ENCODE data around the gene HOXB8.

HOXB8 gene

GRCh38 chr17:48624544-48625494 lies 9.7 kb upstream of the HOXB8 start:
- DNase-seq (ENCODE audit: low read depth) = no peak

- no peak for DNase-seq (ENCODE audit: low read depth)
These were observed 9.0 kb upstream of the HOXB8 start for GRCh38 chr17:48624118-48624517.

GRCh38 chr17:48623583-48623982 lies 8.5 kb upstream of the HOXB8 start:
- DNase-seq (ENCODE audit: low read depth) = no peak

GRCh38 chr17:48622857-48623256 lies 7.8 kb upstream of the HOXB8 start:
- DNase-seq (ENCODE audit: low read depth) = no peak

GRCh38 chr17:48621410-48622392 lies 6.6 kb upstream of the HOXB8 start:
- DNase-seq (ENCODE audit: low read depth) = no peak

- DNase-seq (ENCODE audit: low read depth) = no peak
These were observed 5.5 kb upstream of the HOXB8 start for GRCh38 chr17:48620461-48621139.

DNA sequence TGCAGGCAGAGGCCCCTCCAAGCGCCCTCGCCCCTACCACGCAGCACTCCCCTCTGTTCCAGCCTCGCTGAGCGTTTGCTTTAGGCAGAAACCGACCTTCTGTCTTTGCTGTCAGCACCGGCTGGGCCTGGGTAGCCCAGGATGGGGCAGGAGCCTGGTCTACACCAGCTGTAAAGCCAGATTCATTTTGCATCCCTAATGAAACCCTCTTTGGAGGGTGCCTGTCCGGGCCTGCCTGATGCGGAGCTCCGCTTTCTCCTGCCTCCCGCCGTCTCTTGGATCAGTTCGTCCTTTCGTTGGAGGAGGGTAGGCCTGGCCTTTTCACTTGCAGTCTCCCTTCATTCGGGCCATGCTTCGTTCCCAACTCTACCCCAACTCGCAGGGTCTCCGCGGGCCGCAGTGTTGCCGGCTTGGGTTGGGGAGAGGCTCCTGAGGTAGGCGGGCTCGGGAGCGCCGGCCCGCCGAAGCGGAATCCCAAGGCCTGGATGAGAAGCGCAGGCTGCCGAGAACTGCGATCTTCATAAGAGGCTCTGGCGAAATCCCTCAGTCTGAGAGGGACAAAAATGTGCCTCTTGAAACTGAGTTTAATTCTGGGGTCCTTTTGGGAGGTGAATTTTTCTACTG lies 4.8 kb upstream of the HOXB8 start:
- DNase-seq (ENCODE audit: low read depth) = no peak

- peak; percentile 59 for DNase-seq (ENCODE audit: low read depth)
These were observed 3.3 kb upstream of the HOXB8 start for GRCh38 chr17:48618256-48618896.

DNA sequence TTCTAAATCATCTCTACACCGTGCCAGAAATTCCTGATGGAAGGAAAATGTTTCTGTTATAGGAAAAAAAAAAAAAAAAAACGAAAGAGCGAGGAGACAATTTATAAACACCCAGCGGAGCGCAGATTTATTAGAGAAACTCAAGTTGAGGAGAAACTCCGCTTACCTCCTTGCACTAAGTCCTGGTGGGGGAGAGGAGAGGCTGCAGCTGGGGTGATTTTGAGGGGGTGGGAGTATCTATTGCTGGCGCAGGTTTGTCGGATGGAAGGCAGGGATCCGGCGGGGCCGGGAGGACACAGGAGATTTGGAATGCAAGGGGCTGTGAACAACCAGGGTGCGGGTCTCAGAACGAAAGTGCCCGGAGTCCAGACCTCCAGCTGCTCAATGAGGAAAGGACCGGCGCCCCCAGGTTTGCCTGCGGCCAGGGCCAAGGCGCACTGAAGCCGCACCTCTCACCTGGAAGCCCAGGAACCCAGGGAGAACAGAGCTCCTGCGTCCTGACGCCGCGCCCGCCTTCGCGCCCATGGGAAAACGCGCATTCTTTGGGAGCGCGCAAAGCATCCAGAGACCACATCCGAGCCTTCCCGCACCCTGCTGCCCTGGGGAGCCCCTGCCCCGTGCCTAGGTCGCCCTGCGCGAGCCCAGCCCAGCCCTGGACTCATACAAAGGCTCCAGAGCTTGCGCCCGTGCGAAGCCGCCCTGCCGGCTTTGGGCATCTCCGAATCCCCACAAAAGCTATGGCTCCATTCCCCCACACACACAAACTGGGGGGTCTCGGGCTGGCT lies 2.6 kb upstream of the HOXB8 start:
- DNase-seq (ENCODE audit: low read depth) = no peak

DNA sequence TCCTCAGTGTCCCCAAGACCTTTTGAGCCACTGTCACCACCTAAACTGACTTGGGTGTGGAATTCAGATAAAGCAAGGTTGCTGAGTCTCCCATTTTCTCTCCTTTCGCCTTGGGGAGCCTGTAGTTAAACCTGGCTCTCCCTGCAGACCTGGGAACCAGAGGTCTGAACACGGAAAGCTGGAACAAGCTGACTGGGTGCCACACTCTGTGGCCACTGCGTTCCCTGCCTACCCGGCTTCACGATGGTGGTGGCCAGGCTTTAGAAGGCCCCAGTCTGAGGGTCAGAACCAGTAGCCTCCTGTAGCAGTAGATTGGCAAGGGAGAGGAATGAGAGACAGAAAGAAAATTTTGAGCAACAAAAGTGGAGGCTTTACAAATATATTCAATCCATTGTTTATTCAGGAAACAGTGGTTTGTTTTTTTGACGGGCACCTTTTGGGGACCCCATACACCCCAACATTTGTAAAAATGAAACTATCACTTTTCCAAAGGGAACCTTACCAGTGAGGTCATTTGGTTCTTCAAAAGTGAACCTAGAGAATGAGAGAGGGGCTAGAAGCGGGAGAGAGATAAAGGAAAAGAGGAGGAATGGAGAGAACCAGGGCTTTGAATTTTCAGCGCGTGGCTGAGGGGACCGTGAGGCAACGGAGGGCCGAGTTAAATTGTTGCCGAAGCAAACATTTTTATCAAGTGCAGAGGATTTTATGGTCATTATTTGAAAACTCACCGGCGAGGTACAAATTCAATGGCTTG lies 1.8 kb upstream of the HOXB8 start:
- DNase-seq (ENCODE audit: low read depth) = no peak

DNA sequence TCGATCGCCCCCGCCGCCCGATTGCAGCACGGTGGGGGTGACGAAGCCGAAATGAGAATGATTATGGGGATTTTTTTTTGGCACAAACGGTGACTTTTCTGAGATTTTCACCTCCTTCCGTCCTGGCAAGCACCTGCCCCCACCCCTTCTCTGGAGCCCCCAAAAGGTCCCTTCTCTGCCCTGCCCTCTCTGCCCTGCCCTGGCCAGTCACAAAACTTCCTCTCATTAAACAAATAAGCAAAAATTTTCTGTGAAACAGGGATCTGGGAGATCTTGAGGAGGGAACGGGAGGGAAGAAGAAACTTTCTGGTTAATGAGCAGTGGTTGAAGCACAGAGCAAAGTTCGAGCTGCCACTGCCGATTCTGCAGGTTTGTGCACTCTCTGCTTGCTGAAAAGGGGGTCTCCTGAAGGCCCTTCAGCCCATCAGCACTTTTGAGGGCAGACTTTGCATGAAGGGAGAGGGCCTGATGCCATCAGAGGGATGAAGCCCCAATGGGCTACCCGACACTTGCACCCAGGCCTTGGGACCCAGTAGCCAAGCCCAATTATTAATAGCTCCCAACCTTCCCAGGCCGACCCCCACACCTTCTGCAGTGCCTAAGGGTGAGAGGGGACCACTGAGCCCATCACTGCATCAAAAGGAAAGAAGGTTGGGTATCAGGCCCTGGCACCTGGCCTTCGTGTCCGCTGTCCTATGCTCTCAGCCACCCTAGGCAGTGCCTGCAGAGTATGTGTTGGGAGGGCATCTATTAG lies 1.0 kb upstream of the HOXB8 start:
- DNase-seq (ENCODE audit: low read depth) = no peak

DNA sequence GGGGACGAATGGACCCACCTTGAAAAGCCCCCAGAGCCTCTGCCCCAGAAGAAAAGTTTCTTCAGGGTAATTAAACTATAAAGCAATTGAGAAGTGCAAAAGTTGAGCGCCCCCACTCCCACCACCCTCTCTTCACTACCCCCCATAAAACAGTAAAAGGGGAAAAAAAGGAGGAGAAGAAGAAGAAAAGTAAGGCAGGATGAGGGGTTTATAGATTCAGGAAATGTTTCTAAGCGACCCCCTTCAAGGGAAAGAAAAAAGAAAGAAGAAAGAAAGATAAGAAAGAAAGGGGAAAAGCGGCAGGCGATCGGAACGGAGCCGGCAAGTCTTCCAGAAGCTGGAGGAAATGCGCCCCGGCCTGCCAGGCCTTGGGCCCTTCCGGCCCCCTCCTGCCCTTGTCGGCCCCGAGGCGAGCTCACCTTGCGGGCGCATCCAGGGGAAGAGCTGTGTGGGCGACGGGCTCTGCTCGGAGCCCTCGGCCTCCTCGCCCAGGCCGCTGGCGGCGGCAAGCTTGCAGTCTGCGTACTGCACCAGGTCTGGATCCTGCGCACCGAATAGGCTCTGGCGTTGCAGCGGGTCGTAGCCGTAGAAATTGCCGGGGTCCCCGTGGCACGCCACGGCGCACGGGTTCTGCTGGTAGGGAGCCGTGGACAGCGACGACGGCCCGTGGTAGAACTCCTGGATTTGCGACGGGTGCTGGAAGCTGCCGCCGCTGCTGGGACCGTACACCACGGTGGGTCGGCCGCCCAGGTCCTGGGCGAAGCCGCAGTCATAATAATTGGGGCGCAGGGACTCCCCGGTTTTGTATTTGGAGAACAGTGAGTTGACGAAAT lies 1.0 kb downstream of the HOXB8 start:
- DNase-seq (ENCODE audit: low read depth) = no peak

DNA sequence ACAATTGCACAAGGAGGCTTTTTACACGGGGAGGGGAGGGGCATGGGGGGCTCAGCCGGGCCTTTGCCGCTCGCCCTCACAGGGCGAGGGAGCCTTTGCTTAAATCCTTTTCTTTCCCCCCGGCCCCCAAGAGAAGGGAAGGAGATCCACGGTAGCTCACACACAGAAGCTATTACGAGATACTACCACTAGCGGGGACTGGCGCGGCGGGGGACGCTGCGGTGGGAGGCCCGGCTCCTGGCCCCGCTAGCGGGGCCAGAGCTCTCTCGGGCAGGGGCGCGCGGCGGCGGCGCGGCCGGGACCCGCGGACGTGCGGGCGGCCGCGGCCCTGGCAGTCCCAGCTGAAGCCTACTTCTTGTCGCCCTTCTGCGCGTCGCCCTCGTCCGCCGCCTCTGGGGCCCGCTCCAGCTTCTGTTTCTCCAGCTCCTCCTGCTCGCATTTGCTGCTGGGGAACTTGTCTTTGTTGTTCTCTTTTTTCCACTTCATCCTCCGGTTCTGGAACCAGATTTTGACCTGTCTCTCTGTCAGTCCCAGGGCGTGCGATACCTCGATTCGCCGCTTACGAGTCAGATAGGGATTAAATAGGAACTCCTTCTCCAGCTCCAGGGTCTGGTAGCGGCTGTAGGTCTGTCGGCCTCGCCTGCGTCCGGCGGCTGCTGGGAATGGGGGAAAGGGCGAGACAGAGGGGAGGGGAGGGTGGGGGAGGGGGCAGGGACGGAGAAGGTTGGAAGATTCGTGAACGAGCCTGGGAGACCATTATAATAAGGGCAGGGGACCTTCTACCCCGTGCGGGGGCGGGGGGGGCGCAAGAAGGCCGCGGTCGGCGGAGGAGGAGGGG lies 2.0 kb downstream of the HOXB8 start:
- DNase-seq (ENCODE audit: low read depth) = no peak

- no peak for DNase-seq (ENCODE audit: low read depth)
These were observed 2.6 kb downstream of the HOXB8 start for GRCh38 chr17:48612456-48612853.

DNA sequence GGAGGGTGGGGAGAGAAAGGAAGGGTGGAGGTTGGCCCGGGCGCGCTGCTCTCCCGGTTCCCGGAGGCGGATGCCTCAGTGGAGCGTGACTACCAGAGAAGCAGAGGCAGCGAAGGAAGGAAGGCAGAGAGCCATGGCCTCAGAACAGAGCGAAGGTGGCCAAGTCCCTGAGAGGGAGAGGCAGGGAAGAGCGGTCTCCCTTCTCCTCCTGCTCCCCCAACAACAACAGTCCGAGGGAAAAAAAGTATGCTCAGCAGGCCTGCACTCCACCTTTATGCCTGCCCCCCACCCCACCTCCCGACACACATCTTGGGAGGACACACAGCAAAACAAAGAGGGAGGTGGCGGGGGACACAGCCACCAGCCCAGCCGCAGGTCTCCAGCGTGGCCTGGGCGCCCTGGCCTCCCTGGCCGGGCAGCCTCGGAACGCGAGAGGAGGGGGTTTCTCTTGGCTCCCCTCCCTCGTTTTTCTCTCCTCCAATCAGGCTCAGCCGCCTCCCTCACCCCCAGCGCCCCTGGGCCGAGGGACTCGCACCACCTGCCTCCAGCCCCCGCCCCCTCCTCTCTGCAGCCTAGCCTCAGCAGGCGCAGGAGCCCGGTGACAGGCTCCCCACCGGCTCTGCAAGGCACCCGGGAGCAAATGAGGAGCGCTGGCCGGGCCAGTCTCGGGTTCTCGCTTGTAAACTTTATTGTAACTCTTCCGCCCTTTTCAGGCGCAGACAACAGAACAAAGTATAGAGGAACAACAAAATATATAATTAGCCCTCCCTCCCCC lies 3.2 kb downstream of the HOXB8 start:
- no peak for DNase-seq (ENCODE audit: low read depth)

DNA sequence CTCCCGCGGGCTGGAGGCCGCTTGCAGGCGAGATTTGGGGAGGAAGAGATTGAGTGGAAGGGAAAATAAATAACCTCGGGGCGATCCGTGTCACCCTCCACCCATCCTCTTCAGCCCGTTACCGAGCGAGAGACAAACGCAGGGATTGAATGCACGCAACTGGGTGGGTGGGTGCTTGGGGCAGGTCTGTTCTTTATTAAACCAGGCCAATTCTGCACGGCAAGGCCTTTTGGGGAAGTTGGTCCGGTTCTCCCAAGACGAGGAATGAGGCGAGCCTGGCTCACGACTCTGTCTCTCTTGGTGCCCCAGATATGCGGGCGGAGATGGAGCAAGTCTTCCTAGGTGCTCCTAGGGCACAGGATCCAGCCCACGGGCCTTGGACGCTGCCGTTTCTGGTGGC lies 3.9 kb downstream of the HOXB8 start:
- DNase-seq (ENCODE audit: low read depth) = no peak
